Inferior parietal cortex (tissue), 1 donor: Measurements from ENCODE around the gene STAG2.

Experiments
- DNase-seq: peaks from one replicate; pipeline ENCODE4 v3.0.0-alpha.2; 2016; ENCODE audit errors: extremely low spot score

The STAG2 gene

GRCh38 chrX:123975180-123975579 lies 13.7 kb downstream of the STAG2 start:
- no peak for DNase-seq

- peak; percentile 23 for DNase-seq
These were observed 15.3 kb downstream of the STAG2 start for GRCh38 chrX:123976706-123977316.

- no peak for DNase-seq
These were observed 21.7 kb downstream of the STAG2 start for GRCh38 chrX:123983240-123983639.

GRCh38 chrX:123986377-123986776 lies 24.9 kb downstream of the STAG2 start:
- DNase-seq: no peak

GRCh38 chrX:123988423-123989111 lies 27.1 kb downstream of the STAG2 start:
- DNase-seq: no peak

- no peak for DNase-seq
These were observed 27.7 kb downstream of the STAG2 start for GRCh38 chrX:123989235-123989634.

- no peak for DNase-seq
These were observed 28.7 kb downstream of the STAG2 start for GRCh38 chrX:123990169-123990568.

- DNase-seq: no peak
These were observed 29.1 kb downstream of the STAG2 start for GRCh38 chrX:123990602-123991001.

GRCh38 chrX:123993326-123993725 lies 31.8 kb downstream of the STAG2 start:
- no peak for DNase-seq

GRCh38 chrX:123993904-123994635 lies 32.6 kb downstream of the STAG2 start:
- no peak for DNase-seq

- DNase-seq: no peak
These were observed 33.2 kb downstream of the STAG2 start for GRCh38 chrX:123994730-123995129.

GRCh38 chrX:124001581-124001980 lies 40.1 kb downstream of the STAG2 start:
- DNase-seq: no peak

- no peak for DNase-seq
These were observed 43.7 kb downstream of the STAG2 start for GRCh38 chrX:124005228-124005627.

- DNase-seq: no peak
These were observed 48.7 kb downstream of the STAG2 start for GRCh38 chrX:124010157-124010556.

GRCh38 chrX:124010566-124010965 lies 49.1 kb downstream of the STAG2 start:
- DNase-seq: no peak

- no peak for DNase-seq
These were observed 54.2 kb downstream of the STAG2 start for GRCh38 chrX:124015721-124016120.

- DNase-seq: no peak
These were observed 55.3 kb downstream of the STAG2 start for GRCh38 chrX:124016825-124017224.

GRCh38 chrX:124018023-124018422 lies 56.5 kb downstream of the STAG2 start:
- DNase-seq: no peak

GRCh38 chrX:124023838-124024238 lies 62.3 kb downstream of the STAG2 start:
- no peak for DNase-seq

GRCh38 chrX:124026529-124026928 lies 65.0 kb downstream of the STAG2 start:
- no peak for DNase-seq

- DNase-seq: no peak
These were observed 66.7 kb downstream of the STAG2 start for GRCh38 chrX:124028182-124028581.

GRCh38 chrX:124030520-124030919 lies 69.0 kb downstream of the STAG2 start:
- DNase-seq: no peak

- no peak for DNase-seq
These were observed 72.3 kb downstream of the STAG2 start for GRCh38 chrX:124033821-124034220.
